Astrocyte (in vitro differentiated cells and primary cell): ENCODE results near the gene SLC18A3. TPM values are rescaled to one million over a fixed set of nuclear protein-coding genes. Genes with fewer than 3 reads are reported as not detected.

Experiments used
- DNase-seq: peaks from one replicate; pipeline ENCODE4 v3.0.0-alpha.2; 2010; ENCODE audit warnings: low read depth
- FAIRE-seq: peaks from 2 replicates; lab custom pipeline; 2011; peaks lifted over from hg19 to GRCh38; lab: Jason Lieb, UNC
- H2AFZ ChIP-seq: 2 replicates; pipeline ENCODE4 v1.6.0; 2012; ENCODE audit warnings: low read depth, low read length, inconsistent platforms
- H3K27ac ChIP-seq: 2 replicates; pipeline ENCODE4 v1.5.1; 2011; ENCODE audit warnings: low read depth, low read length, inconsistent platforms
- H3K27me3 ChIP-seq: 2 replicates; pipeline ENCODE4 v1.6.0; 2011; ENCODE audit warnings: low read length, inconsistent platforms; ENCODE audit not compliant: insufficient read depth
- H3K36me3 ChIP-seq: 2 replicates; pipeline ENCODE4 v1.5.1; 2011; ENCODE audit warnings: low read length, inconsistent platforms; ENCODE audit not compliant: insufficient read depth
- H3K4me1 ChIP-seq: 2 replicates; pipeline ENCODE4 v1.5.1; 2011; ENCODE audit warnings: low read length, inconsistent platforms; ENCODE audit not compliant: insufficient read depth
- H3K4me2 ChIP-seq: 2 replicates; pipeline ENCODE4 v1.6.0; 2012; ENCODE audit warnings: low read length, inconsistent platforms
- H3K4me3 ChIP-seq: 2 replicates; pipeline ENCODE4 v1.5.1; 2011; ENCODE audit warnings: low read depth, mild to moderate bottlenecking, low read length, inconsistent platforms; ENCODE audit not compliant: insufficient read depth
- H3K79me2 ChIP-seq: 2 replicates; pipeline ENCODE4 v1.6.0; 2012; ENCODE audit warnings: mild to moderate bottlenecking, low read length, inconsistent platforms; ENCODE audit not compliant: insufficient read depth
- H3K9ac ChIP-seq: 2 replicates; pipeline ENCODE4 v1.6.0; 2012; ENCODE audit warnings: mild to moderate bottlenecking, low read length, inconsistent platforms
- H3K9me3 ChIP-seq: 2 replicates; pipeline ENCODE4 v1.5.1; 2012; ENCODE audit warnings: low read depth, mild to moderate bottlenecking, low read length, inconsistent platforms; ENCODE audit not compliant: insufficient read depth
- H4K20me1 ChIP-seq: 2 replicates; pipeline ENCODE4 v1.6.0; 2012; ENCODE audit warnings: low read length, inconsistent platforms; ENCODE audit not compliant: insufficient read depth
- H3K27ac Mint-ChIP-seq: one replicate; pipeline ENCODE4 v1.8.0; 2021; ENCODE audit warnings: mild to moderate bottlenecking, mixed read lengths; ENCODE audit not compliant: unreplicated experiment
- H3K27me3 Mint-ChIP-seq: one replicate; pipeline ENCODE4 v1.8.0; 2021; ENCODE audit warnings: low read depth, mixed read lengths; ENCODE audit not compliant: unreplicated experiment
- H3K36me3 Mint-ChIP-seq: one replicate; pipeline ENCODE4 v1.8.0; 2021; ENCODE audit warnings: low read depth, mixed read lengths; ENCODE audit not compliant: unreplicated experiment
- H3K4me1 Mint-ChIP-seq: one replicate; pipeline ENCODE4 v1.8.0; 2021; ENCODE audit warnings: low read depth, mixed read lengths; ENCODE audit not compliant: unreplicated experiment
- H3K4me3 Mint-ChIP-seq: one replicate; pipeline ENCODE4 v1.8.0; 2021; ENCODE audit warnings: mild to moderate bottlenecking, moderate library complexity, mixed read lengths; ENCODE audit not compliant: unreplicated experiment
- H3K9me3 Mint-ChIP-seq: one replicate; pipeline ENCODE4 v1.8.0; 2021; ENCODE audit warnings: mild to moderate bottlenecking, mixed read lengths; ENCODE audit not compliant: unreplicated experiment
- EZH2 ChIP-seq: IDR thresholded peaks from 2 replicates; pipeline ENCODE4 v1.6.1; 2012; ENCODE audit warnings: mild to moderate bottlenecking, low read length, inconsistent platforms; ENCODE audit not compliant: insufficient read depth
- total RNA-seq: library from RNA; stranded (reverse); gene quantifications from 2 replicates; pipeline ENCODE4 v1.2.1, GENCODE V29; 2021
- TF ChIP-seq, protein P1 (sequence below): IDR thresholded peaks from 2 replicates; pipeline ENCODE4 v1.5.1; 2011; ENCODE audit warnings: low read depth, mild to moderate bottlenecking, inconsistent platforms, low read length, moderate library complexity; ENCODE audit not compliant: insufficient read depth

Gene SLC18A3
- total RNA-seq, 1 donor from 2014 or later: 4.6 TPM

DNA sequence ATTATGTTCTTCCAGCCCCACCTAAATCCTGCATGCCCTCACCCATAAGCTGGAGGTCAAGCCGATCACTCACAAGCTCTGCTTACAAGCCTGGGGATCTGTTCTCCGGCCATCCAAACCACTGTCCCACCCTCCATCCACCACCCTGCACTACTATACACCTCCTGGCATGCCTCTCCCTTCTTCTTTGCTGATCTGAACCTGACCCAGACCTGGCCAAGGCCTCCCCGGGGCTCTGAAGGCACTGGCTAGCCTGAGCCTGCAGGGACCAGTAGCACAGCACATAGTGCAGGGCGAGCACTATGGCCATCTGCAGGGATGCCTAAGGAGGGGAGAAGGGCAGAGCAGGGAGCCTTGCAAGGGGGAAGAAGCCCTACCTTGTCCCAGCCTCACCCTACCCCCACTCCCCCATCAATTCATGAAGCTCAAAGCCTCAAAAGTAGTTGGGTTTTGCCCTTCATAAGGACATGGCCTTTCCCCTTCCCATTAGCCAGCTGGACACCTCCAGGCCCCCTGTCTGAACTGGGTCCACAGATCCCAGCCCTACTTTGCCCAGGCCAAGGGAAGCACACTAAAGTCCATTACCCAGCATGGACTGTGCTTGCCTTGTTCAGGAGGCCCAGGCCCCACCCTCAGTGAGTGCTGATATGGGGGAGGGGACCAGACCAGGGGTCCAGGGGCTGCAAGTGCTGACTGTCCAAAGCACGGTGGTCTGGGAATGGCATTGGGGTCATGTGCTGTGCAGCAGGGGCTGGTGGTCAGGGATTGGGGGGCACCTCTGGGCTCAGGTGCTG lies 33.3 kb downstream of the SLC18A3 start:
- no peak overlapping the region for H3K4me2 ChIP-seq
- H3K4me1 ChIP-seq: no peaks in the 10 kb centered on the region
- peaks cover 2% of the 10 kb centered on the region for H3K36me3 Mint-ChIP-seq
- H3K27me3 Mint-ChIP-seq: peaks cover 65% of the 10 kb centered on the region
- no peaks in the 10 kb centered on the region for H3K27me3 ChIP-seq
- no peaks in the 10 kb centered on the region for H3K36me3 ChIP-seq
- H3K4me3 Mint-ChIP-seq: no peak overlapping the region
- FAIRE-seq: no peak
- H4K20me1 ChIP-seq: no peaks in the 10 kb centered on the region
- H3K9me3 ChIP-seq: no peaks in the 10 kb centered on the region
- H3K79me2 ChIP-seq: no peaks in the 10 kb centered on the region
- no peak for DNase-seq
- H3K9ac ChIP-seq: no peak overlapping the region
- no peak overlapping the region for H2AFZ ChIP-seq
- TF ChIP-seq, protein P1, sequence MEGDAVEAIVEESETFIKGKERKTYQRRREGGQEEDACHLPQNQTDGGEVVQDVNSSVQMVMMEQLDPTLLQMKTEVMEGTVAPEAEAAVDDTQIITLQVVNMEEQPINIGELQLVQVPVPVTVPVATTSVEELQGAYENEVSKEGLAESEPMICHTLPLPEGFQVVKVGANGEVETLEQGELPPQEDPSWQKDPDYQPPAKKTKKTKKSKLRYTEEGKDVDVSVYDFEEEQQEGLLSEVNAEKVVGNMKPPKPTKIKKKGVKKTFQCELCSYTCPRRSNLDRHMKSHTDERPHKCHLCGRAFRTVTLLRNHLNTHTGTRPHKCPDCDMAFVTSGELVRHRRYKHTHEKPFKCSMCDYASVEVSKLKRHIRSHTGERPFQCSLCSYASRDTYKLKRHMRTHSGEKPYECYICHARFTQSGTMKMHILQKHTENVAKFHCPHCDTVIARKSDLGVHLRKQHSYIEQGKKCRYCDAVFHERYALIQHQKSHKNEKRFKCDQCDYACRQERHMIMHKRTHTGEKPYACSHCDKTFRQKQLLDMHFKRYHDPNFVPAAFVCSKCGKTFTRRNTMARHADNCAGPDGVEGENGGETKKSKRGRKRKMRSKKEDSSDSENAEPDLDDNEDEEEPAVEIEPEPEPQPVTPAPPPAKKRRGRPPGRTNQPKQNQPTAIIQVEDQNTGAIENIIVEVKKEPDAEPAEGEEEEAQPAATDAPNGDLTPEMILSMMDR: no peak
- no peak for TF ChIP-seq EZH2
- no peak overlapping the region for H3K4me3 ChIP-seq
- H3K27ac Mint-ChIP-seq: no peak overlapping the region
- H3K4me1 Mint-ChIP-seq: no peaks in the 10 kb centered on the region
- peaks cover 7% of the 10 kb centered on the region for H3K9me3 Mint-ChIP-seq
- no peak overlapping the region for H3K27ac ChIP-seq

GRCh38 chr10:49644035-49644646 lies 34.0 kb downstream of the SLC18A3 start:
- Histone ChIP-seq H4K20me1 (no peaks in the 10 kb centered on the region), H3K9me3 (no peaks in the 10 kb centered on the region), H3K27me3 (peaks cover 3% of the 10 kb centered on the region), H3K36me3 (no peaks in the 10 kb centered on the region), H2AFZ (no peak overlapping the region), H3K4me3 (no peak overlapping the region), H3K9ac (no peak overlapping the region), H3K4me2 (no peak overlapping the region), H3K27ac (no peak overlapping the region), H3K4me1 (no peaks in the 10 kb centered on the region), H3K79me2 (no peaks in the 10 kb centered on the region)
- Mint-ChIP-seq H3K9me3 (peaks cover 7% of the 10 kb centered on the region), H3K27ac (no peak overlapping the region), H3K4me1 (no peaks in the 10 kb centered on the region), H3K4me3 (no peak overlapping the region), H3K27me3 (peaks cover 69% of the 10 kb centered on the region), H3K36me3 (peaks cover 2% of the 10 kb centered on the region)
- FAIRE-seq (no peak), DNase-seq (no peak)
- TF ChIP-seq EZH2: no peak
- TF ChIP-seq, protein P1: no peak

DNA sequence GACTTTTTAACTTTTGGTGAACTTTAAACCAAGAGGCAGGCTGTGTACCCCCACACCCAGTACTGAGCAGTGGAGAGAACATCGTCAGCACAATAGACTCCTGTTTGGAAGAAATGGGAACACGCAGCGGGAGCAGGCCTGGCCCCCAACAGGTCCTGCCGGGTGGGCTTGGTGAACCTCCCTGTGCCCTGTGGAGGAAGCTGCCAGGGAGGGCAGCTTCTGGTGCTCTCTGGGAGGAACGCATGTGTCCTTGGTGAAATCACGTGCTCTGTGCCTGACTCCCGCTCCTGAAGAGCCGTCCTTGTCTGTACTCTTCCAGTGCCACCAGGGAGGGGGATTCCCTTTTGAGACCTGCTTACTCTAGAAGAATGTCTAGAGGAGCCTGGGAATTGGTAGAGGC lies 35.3 kb downstream of the SLC18A3 start:
- Histone ChIP-seq H3K36me3 (no peaks in the 10 kb centered on the region), H3K4me2 (no peak overlapping the region), H3K79me2 (no peaks in the 10 kb centered on the region), H2AFZ (no peak overlapping the region), H3K4me1 (no peaks in the 10 kb centered on the region), H3K9ac (no peak overlapping the region), H3K4me3 (no peak overlapping the region), H3K27ac (no peak overlapping the region), H3K9me3 (no peaks in the 10 kb centered on the region), H4K20me1 (no peaks in the 10 kb centered on the region), H3K27me3 (peaks cover 3% of the 10 kb centered on the region)
- Mint-ChIP-seq H3K9me3 (peaks cover 7% of the 10 kb centered on the region), H3K4me1 (no peaks in the 10 kb centered on the region), H3K27me3 (peaks cover 73% of the 10 kb centered on the region), H3K27ac (no peak overlapping the region), H3K4me3 (no peak overlapping the region), H3K36me3 (peaks cover 2% of the 10 kb centered on the region)
- DNase-seq: no peak
- no peak for TF ChIP-seq EZH2
- TF ChIP-seq, protein P1: no peak
- FAIRE-seq: no peak
